ENCODE measurements around the gene HMGCS2.

The HMGCS2 gene

GRCh38 chr1:119718409-119718808 lies 50.3 kb downstream of the HMGCS2 start:
- DNase-seq (ENCODE audit: extremely low spot score) = no peak
- ChIA-PET CTCF (no interaction called here), POLR2A (no interaction called here)

DNA sequence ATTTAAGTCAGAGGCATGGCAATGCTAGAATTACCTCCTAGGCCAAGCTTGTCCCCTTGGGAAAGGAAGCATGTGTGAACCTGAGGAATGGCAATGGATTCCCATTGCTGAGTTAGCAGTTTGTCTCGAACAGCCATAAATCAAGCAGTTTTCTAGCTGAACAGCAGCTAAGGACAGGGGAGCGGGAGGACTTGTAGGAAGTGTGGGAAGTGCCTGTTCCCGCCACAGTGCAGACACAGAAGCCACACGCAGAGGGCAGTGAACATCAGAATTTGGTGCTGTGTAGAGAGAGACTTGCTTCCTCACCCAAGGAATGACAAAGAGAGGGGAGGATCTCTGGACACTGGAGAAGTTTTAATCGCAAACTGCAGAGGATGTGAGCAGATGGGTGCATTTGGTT lies 53.2 kb downstream of the HMGCS2 start:
- CTCF ChIA-PET = interaction anchor here (0.6 to 1.3 kb wide), 3 partner anchors 41 to 93 kb away, joined by 3 to 4 read pairs (median 4); no protein-coding TSS in a partner anchor
- POLR2A ChIA-PET = interaction anchor here (2.6 kb wide), 1 partner anchor 13 kb away, joined by 7 read pairs; no protein-coding TSS in a partner anchor
- peak; percentile 69 for DNase-seq (ENCODE audit: extremely low spot score)
- TF ChIP-seq CTBP1 (IDR thresholded peaks at IDR 0.05; ENCODE audit: borderline replicate concordance) (no peak), ELF4 (IDR thresholded peaks at IDR 0.05) (no peak), L3MBTL2 (conservative IDR thresholded peaks at IDR 0.05) (peak; percentile 36; the same call in 1 of the 2 replicates)
- TF ChIP-seq, protein P1, sequence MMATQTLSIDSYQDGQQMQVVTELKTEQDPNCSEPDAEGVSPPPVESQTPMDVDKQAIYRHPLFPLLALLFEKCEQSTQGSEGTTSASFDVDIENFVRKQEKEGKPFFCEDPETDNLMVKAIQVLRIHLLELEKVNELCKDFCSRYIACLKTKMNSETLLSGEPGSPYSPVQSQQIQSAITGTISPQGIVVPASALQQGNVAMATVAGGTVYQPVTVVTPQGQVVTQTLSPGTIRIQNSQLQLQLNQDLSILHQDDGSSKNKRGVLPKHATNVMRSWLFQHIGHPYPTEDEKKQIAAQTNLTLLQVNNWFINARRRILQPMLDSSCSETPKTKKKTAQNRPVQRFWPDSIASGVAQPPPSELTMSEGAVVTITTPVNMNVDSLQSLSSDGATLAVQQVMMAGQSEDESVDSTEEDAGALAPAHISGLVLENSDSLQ (IDR thresholded peaks at IDR 0.05) = peak; percentile 95

More at GRCh38 chr1:119718409-119718808, 50.3 kb downstream of the HMGCS2 start:
- TF ChIP-seq ELF4 (IDR thresholded peaks at IDR 0.05) (no peak), FOXM1 (IDR thresholded peaks at IDR 0.05; ENCODE audit: borderline replicate concordance) (no peak)

GRCh38 chr1:119714583-119714982 lies 54.1 kb downstream of the HMGCS2 start:
- TF ChIP-seq ELF4 (IDR thresholded peaks at IDR 0.05) = no peak
- TF ChIP-seq, protein P1 (IDR thresholded peaks at IDR 0.05) = peak; percentile 86
- CTCF ChIA-PET = interaction anchor here (1.3 kb wide), 1 partner anchor 94 kb away, joined by 4 read pairs; no protein-coding TSS in a partner anchor
- no peak for DNase-seq (ENCODE audit: extremely low spot score)
- POLR2A ChIA-PET = interaction anchor here (0.8 to 2.6 kb wide), 6 partner anchors 10 to 66 kb away, joined by 3 to 7 read pairs (median 3); partner anchors contain the start of gene ZNF697

- CTCF ChIA-PET = interaction anchor here (0.7 kb wide), 1 partner anchor 30 kb away, joined by 3 read pairs; no protein-coding TSS in a partner anchor
- TF ChIP-seq ZNF384 (IDR thresholded peaks at IDR 0.05) (no peak), NFRKB (IDR thresholded peaks at IDR 0.05) (no peak), HDGF (IDR thresholded peaks at IDR 0.05; ENCODE audit: borderline replicate concordance) (no peak), LEF1 (IDR thresholded peaks at IDR 0.05; ENCODE audit: borderline replicate concordance) (no peak), ARNT (IDR thresholded peaks at IDR 0.05) (no peak), BHLHE40 (IDR thresholded peaks at IDR 0.05; ENCODE audit: borderline replicate concordance) (no peak), ELF4 (IDR thresholded peaks at IDR 0.05) (no peak; the same call in 1 of the 2 replicates), L3MBTL2 (conservative IDR thresholded peaks at IDR 0.05) (no peak), TARDBP (IDR thresholded peaks at IDR 0.05) (no peak), SP1 (IDR thresholded peaks at IDR 0.05) (no peak), SUZ12 (IDR thresholded peaks at IDR 0.05) (no peak), FOXA1 (IDR thresholded peaks at IDR 0.05) (no peak), FOXK2 (IDR thresholded peaks at IDR 0.05) (no peak)
- TF ChIP-seq, protein P1 (IDR thresholded peaks at IDR 0.05) = no peak
- POLR2A ChIA-PET = interaction anchor here (0.8 to 2.7 kb wide), 8 partner anchors 10 to 66 kb away, joined by 3 to 15 read pairs (median 3); partner anchors contain the start of gene ZNF697
- peak; percentile 25 for DNase-seq (ENCODE audit: extremely low spot score)
These were observed 54.8 kb downstream of the HMGCS2 start for GRCh38 chr1:119713749-119714456.

GRCh38 chr1:119713039-119713748 lies 55.5 kb downstream of the HMGCS2 start:
- peak; percentile 43 for DNase-seq (ENCODE audit: extremely low spot score)
- ChIA-PET CTCF (interaction anchor here (0.7 kb wide), 1 partner anchor 30 kb away, joined by 3 read pairs; no protein-coding TSS in a partner anchor), POLR2A (interaction anchor here (1.1 to 2.7 kb wide), 6 partner anchors 10 to 81 kb away, joined by 3 to 18 read pairs (median 8); no protein-coding TSS in a partner anchor)
- TF ChIP-seq FOXM1 (IDR thresholded peaks at IDR 0.05; ENCODE audit: borderline replicate concordance) (no peak), HDGF (IDR thresholded peaks at IDR 0.05; ENCODE audit: borderline replicate concordance) (no peak), SP1 (IDR thresholded peaks at IDR 0.05) (no peak), FOXK2 (IDR thresholded peaks at IDR 0.05) (no peak), SUZ12 (IDR thresholded peaks at IDR 0.05) (no peak), ARNT (IDR thresholded peaks at IDR 0.05) (no peak), BHLHE40 (IDR thresholded peaks at IDR 0.05; ENCODE audit: borderline replicate concordance) (no peak), L3MBTL2 (conservative IDR thresholded peaks at IDR 0.05) (peak; percentile 80), ELF4 (IDR thresholded peaks at IDR 0.05) (no peak), NFRKB (IDR thresholded peaks at IDR 0.05) (no peak)
- TF ChIP-seq, protein P1 (IDR thresholded peaks at IDR 0.05) = peak; percentile 56; the same call in 1 of the 2 replicates
